NB4 (cell line): Measurements from ENCODE around the gene RAD17.

Experiments
- DNase-seq: peaks from one replicate; pipeline ENCODE4 v3.0.0; 2010; ENCODE audit warnings: low read depth
- H3K4me3 ChIP-seq: one replicate; pipeline ENCODE4 v1.5.1; 2011; ENCODE audit warnings: mild to moderate bottlenecking, low read depth, low read length, moderate library complexity
- MYC ChIP-seq: IDR thresholded peaks from 2 replicates; pipeline ENCODE4 v1.6.1; 2011; ENCODE audit warnings: low read depth, low read length
- POLR2A ChIP-seq: IDR thresholded peaks from 2 replicates; pipeline ENCODE4 v1.6.1; 2011; ENCODE audit warnings: mild to moderate bottlenecking; ENCODE audit not compliant: insufficient read length; ENCODE audit errors: extremely low read depth
- TF ChIP-seq, protein P1 (sequence below): IDR thresholded peaks from one replicate; pipeline ENCODE4 v1.5.1; 2012; ENCODE audit warnings: low read depth, low read length
- TF ChIP-seq, protein P2 (sequence below): IDR thresholded peaks from 2 replicates; pipeline ENCODE4 v1.6.1; 2011; ENCODE audit warnings: low read depth, low read length

Gene RAD17

DNA sequence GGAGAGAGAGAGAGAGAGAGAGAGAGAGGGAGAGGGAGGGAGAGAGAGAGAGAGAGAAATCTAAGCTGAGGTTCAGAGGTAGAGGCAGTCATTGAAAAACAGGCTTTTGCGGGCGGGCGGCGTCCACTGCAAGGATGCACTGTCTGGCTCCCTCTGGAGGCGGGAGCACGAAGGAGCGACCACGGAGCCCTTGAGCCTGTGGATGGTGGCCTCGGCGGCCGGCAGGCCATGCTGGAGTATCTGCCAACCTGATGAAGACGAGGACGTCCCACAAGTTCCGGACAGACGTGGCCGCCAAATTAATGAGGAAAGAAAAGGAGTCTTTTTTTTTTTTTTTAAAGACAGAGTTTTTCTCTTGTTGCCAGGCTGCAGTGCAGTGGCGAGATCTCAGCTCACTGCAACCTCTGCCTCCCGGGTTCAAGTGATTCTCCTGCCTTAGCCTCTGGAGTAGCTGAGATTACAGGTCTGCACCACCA lies 34.8 kb upstream of the RAD17 start:
- TF ChIP-seq, protein P1, sequence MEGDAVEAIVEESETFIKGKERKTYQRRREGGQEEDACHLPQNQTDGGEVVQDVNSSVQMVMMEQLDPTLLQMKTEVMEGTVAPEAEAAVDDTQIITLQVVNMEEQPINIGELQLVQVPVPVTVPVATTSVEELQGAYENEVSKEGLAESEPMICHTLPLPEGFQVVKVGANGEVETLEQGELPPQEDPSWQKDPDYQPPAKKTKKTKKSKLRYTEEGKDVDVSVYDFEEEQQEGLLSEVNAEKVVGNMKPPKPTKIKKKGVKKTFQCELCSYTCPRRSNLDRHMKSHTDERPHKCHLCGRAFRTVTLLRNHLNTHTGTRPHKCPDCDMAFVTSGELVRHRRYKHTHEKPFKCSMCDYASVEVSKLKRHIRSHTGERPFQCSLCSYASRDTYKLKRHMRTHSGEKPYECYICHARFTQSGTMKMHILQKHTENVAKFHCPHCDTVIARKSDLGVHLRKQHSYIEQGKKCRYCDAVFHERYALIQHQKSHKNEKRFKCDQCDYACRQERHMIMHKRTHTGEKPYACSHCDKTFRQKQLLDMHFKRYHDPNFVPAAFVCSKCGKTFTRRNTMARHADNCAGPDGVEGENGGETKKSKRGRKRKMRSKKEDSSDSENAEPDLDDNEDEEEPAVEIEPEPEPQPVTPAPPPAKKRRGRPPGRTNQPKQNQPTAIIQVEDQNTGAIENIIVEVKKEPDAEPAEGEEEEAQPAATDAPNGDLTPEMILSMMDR, result peak; percentile 57
- TF ChIP-seq, protein P2, sequence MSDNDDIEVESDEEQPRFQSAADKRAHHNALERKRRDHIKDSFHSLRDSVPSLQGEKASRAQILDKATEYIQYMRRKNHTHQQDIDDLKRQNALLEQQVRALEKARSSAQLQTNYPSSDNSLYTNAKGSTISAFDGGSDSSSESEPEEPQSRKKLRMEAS, result no peak
- no peak overlapping the region for H3K4me3 ChIP-seq
- peak; percentile 86 for DNase-seq

DNA sequence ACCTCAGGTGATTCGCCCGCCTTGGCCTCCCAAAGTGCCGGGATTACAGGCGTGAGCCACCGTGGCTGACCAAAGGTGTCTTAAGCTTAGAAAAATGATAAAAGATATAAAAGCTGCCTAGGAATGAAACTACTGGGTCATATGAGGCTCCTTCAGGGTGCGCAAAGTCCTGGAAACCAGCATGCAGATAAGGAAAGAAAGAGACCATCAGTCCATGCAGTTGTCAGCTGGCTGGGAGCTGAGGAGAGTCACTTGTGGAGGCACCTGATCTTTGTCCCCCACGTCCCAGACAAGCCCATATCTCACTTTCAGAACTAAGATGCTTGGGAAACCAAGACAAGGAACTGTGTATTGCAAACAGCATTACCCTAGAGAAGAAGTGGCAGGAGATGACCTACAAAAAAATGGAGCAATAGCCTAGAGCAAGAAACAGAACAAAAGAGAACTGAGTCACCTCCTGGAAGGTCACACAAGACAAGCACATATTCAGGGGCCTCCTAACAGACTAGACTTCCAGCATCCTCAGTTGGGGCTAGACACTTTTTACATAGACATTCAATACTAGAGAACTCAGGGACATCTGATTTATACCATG lies 34.2 kb upstream of the RAD17 start:
- H3K4me3 ChIP-seq, result no peak overlapping the region
- TF ChIP-seq POLR2A (no peak), MYC (no peak)
- TF ChIP-seq, protein P1, result no peak
- TF ChIP-seq, protein P2, result no peak
- DNase-seq, result peak; percentile 41

DNA sequence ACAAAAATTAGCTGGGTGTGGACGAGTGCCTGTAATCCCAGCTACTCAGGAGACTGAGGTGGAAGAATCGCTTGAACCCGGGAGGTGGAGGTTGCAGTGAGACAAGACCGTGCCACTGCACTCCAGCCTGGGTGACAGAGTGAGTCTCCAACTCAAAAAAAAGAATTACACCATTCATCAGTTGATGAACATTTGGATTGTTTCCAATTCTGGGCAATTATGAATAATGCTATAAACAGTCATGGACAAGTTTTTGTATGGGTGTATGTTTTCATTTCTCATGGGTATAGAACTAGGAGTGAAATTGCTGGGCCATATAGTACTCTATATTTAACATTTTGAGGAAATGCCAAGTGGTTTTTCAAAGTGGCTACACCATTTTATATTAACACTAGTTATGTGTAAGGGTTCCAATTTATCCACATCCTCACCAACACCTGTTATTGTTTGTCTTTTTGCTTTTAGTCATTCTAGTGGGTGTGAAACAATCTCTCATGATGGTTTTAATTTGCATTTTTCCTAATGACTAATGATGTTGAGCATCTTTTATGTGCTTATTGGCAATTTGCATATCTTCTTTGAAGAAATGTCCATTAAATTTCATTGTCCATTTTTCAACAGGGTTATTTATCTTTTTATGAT lies 28.0 kb upstream of the RAD17 start:
- DNase-seq, result no peak
- TF ChIP-seq POLR2A, result no peak
- TF ChIP-seq, protein P2, result no peak
- no peak for TF ChIP-seq MYC
- TF ChIP-seq, protein P1, result no peak

DNA sequence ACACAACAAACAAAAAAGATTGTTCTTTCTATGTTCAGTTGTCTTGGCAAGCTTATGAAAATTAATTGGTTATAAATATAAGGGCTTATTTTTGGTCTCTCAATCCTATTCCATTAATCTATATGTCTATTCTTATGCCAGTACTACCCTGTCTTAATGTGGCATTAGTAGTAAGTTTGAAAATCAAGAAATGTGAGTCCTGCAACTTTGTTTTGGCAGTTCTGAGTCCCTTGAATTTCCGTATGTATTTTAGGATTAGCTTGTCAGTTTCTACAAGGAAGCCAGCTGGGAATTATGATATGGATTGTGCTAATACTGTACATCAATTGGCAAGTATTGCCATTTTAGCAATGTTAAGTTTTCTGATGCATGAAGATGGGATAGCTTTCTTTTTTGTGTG lies 26.5 kb upstream of the RAD17 start:
- no peak for DNase-seq
- H3K4me3 ChIP-seq, result no peak overlapping the region
- no peak for TF ChIP-seq POLR2A
- TF ChIP-seq MYC, result no peak
- TF ChIP-seq, protein P2, result no peak
- TF ChIP-seq, protein P1, result no peak

More for the DNA sequence above, 28.0 kb upstream of the RAD17 start:
- no peak overlapping the region for H3K4me3 ChIP-seq

DNA sequence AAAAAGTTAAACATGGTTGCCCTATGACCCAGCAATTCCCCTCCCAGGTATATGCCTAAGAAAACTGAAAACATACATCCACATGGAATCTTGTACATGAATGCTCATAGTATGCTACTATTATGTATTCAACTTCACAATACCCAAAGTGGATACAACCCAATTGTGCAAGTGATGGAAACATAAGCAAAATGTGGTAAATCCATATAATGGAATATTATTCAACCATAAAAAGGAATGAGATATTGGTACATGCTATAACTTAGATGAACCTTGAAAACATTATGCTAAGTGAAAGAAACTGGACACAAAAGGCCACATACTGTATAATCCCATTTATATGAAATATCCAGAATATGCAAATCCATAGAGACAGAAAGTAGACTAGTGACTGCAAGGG lies 19.0 kb upstream of the RAD17 start:
- DNase-seq, result no peak
- no peak overlapping the region for H3K4me3 ChIP-seq
- TF ChIP-seq, protein P1, result no peak
